NT2/D1 (cell line): Measurements from ENCODE around the gene MRLN.
"Not testable (repeated sequence)": the region's sequence is repeated elsewhere in the genome, so short reads cannot be mapped to it uniquely, and the experiment has no call there.

Experiments used
- DNase-seq: peaks from one replicate; pipeline ENCODE4 v3.0.0-alpha.2; 2011; ENCODE audit warnings: low read depth, low spot score
- H3K27me3 ChIP-seq: 2 replicates; pipeline ENCODE4 v1.6.0; 2011; ENCODE audit warnings: mild to moderate bottlenecking; ENCODE audit not compliant: insufficient read length, insufficient read depth
- H3K36me3 ChIP-seq: 2 replicates; pipeline ENCODE4 v1.6.1; 2011; ENCODE audit warnings: mild to moderate bottlenecking, low read length, mixed read lengths; ENCODE audit not compliant: insufficient read depth, insufficient read length
- H3K4me1 ChIP-seq: 2 replicates; pipeline ENCODE4 v1.5.1; 2011; ENCODE audit not compliant: insufficient read depth, insufficient read length
- H3K4me3 ChIP-seq: 2 replicates; pipeline ENCODE4 v1.5.1; 2011; ENCODE audit warnings: low read depth; ENCODE audit not compliant: insufficient read length
- H3K9ac ChIP-seq: 2 replicates; pipeline ENCODE4 v1.6.0; 2011; ENCODE audit warnings: low read depth; ENCODE audit not compliant: insufficient read length
- H3K9me3 ChIP-seq: 2 replicates; pipeline ENCODE4 v1.5.1; 2011; ENCODE audit warnings: mild to moderate bottlenecking, low read length; ENCODE audit not compliant: insufficient read depth
- SUZ12 ChIP-seq: IDR thresholded peaks from 2 replicates; pipeline ENCODE4 v1.6.1; 2011; ENCODE audit not compliant: insufficient read length, insufficient read depth; ENCODE audit errors: extremely low read depth
- YY1 ChIP-seq: IDR thresholded peaks from 2 replicates; pipeline ENCODE4 v1.6.1; 2011; ENCODE audit not compliant: insufficient read length, insufficient read depth
- ZNF274 ChIP-seq: IDR thresholded peaks from 2 replicates; pipeline ENCODE4 v1.6.1; 2011; ENCODE audit warnings: mild to moderate bottlenecking, low read depth, low read length

The MRLN gene

GRCh38 chr10:59741583-59741982, 11.7 kb downstream of the MRLN start:
- Histone ChIP-seq H3K4me1 (no peaks in the 10 kb centered on the region), H3K4me3 (no peak overlapping the region), H3K9ac (no peak overlapping the region), H3K27me3 (no peaks in the 10 kb centered on the region), H3K9me3 (peaks cover 5% of the 10 kb centered on the region; the same call in 1 of the 2 replicates), H3K36me3 (no peaks in the 10 kb centered on the region)
- no peak for DNase-seq
- no peak for TF ChIP-seq SUZ12
- no peak for TF ChIP-seq YY1
- TF ChIP-seq ZNF274 = no peak

- DNase-seq = no peak
- Histone ChIP-seq H3K4me3 (no peak overlapping the region), H3K36me3 (no peaks in the 10 kb centered on the region), H3K9me3 (peaks cover 5% of the 10 kb centered on the region; the same call in 1 of the 2 replicates), H3K4me1 (no peaks in the 10 kb centered on the region), H3K27me3 (no peaks in the 10 kb centered on the region), H3K9ac (no peak overlapping the region)
- TF ChIP-seq ZNF274 (no peak), SUZ12 (no peak), YY1 (no peak)
Observed at GRCh38 chr10:59741048-59741447, 12.2 kb downstream of the MRLN start.

DNA sequence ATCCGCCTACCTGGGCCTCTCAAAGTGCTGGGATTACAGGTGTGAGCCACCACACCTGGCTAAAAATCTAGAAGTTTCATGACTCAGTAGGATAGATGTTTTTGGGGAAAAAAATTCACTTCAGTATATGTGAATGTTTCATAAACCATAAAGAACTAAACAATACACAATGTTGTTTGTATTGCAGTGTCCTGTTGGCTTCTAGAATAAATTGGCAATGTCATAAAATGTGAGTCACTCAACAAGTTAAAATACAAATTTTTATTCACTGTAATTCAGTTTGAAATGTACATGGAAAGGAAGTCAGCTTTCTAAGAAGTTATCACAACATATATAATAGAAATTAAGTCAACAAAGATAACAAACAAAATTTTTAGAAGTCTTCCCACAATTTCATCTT, 16.5 kb downstream of the MRLN start:
- no peak overlapping the region for H3K4me3 ChIP-seq
- no peak overlapping the region for H3K9ac ChIP-seq
- H3K4me1 ChIP-seq = no peaks in the 10 kb centered on the region
- no peaks in the 10 kb centered on the region for H3K27me3 ChIP-seq
- TF ChIP-seq ZNF274 (no peak), YY1 (no peak), SUZ12 (no peak)
- no peaks in the 10 kb centered on the region for H3K9me3 ChIP-seq
- no peaks in the 10 kb centered on the region for H3K36me3 ChIP-seq
- DNase-seq = no peak

DNA sequence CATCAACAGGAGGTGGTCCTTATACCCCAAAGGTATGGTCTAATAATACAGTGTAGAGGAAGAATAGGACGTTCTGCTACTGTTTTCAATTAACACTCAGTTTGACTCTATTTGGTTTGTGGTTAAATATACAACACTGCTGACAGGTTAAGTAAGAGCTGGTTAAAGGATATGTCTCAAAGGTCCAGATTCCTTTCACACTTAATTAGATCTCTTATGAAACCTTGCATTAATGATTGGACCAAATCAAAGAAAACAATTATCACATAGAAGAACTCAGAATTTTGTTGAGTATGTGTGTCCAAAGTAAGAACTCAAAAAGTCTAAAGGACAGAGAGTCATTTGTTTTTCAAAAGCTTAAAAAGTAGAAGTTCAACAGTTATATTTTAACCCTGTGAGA, 18.0 kb downstream of the MRLN start:
- Histone ChIP-seq H3K4me1 (no peaks in the 10 kb centered on the region), H3K36me3 (no peaks in the 10 kb centered on the region), H3K27me3 (no peaks in the 10 kb centered on the region), H3K9ac (no peak overlapping the region), H3K9me3 (no peaks in the 10 kb centered on the region), H3K4me3 (no peak overlapping the region)
- DNase-seq = no peak
- TF ChIP-seq SUZ12 (no peak), ZNF274 (no peak), YY1 (no peak)

- H3K27me3 ChIP-seq = no peaks in the 10 kb centered on the region
- H3K4me3 ChIP-seq = no peak overlapping the region
- H3K9me3 ChIP-seq = no peaks in the 10 kb centered on the region
- no peak overlapping the region for H3K9ac ChIP-seq
- no peak for DNase-seq
- no peaks in the 10 kb centered on the region for H3K36me3 ChIP-seq
- H3K4me1 ChIP-seq = no peaks in the 10 kb centered on the region
- TF ChIP-seq YY1 (no peak), ZNF274 (no peak), SUZ12 (no peak)
Observed at GRCh38 chr10:59734014-59734462, 19.2 kb downstream of the MRLN start.

DNA sequence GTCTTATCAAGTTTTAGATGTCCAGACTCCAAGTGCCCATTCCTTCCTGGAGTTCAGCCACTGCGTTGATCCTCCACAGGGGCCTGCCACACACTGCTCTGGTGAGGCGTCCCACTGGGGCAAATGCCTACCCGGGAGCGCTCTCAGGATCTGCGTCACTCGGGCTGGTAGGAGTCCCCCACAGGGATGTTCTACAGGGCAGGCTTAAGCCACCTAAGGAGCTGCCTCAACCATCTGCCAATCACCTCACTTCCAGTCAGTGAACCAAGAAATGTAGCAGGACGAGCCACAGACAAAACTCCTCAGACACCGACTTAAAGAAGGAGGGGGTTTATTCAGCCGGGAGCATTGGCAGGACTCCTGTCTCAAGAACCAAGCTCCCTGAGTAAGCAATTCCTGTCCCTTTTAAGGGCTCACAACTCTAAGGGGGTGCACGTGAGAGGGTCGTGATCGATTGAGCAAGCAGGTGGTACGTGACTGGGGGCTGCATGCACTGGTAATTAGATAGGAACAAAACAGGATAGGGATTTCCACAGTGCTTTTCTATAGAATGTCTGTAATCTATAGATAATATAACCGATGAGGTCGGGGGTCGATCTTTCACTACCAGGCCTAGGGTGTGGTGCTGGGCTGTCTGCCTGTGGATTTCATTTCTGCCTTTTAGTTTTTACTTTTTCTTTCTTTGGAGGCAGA, 19.8 kb downstream of the MRLN start:
- DNase-seq, H3K36me3 ChIP-seq, H3K27me3 ChIP-seq, H3K9me3 ChIP-seq, H3K9ac ChIP-seq, H3K4me3 ChIP-seq, H3K4me1 ChIP-seq: not testable (repeated sequence)

DNA sequence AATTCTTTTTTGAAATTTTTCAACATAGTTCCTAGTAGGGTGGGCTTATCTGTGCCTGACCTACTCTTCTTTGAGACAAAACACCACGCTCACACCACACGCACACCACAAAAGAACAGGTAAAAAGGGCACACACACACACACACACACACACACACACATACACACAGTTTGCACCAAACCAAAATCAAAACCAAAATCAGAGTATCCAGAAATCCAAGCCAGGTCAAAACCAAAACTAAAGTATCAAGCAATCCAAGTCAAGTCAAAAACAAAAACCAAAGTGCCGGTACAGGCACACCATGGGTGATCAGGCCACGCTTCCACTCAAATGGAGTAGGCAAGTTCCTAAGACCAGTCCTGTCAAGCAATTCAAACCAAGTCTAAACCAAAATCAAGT, 20.4 kb downstream of the MRLN start:
- not testable (repeated sequence) for H3K4me3 ChIP-seq, H3K27me3 ChIP-seq, H3K4me1 ChIP-seq, H3K36me3 ChIP-seq, H3K9me3 ChIP-seq, DNase-seq, H3K9ac ChIP-seq

DNA sequence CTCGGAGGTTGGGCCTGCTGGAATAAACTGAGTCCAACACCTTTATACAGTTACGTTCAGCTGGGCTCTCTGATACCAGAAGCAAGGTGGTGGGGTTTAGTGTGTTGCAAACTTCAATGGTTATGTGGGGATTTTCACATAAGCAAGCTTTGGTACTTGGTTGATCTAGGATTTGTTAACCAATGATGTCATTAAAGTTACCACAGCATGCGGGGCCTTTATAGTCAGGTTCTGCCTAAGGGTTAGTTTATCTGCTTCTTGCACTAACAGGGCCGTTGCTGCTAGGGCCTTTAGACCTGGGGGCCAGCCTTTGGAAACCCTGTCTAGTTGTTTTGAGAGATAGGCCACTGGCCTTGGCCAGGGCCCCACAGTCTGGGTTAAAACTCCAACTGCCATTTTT, 24.1 kb downstream of the MRLN start:
- H3K4me3 ChIP-seq, H3K27me3 ChIP-seq, H3K4me1 ChIP-seq, H3K9me3 ChIP-seq, H3K9ac ChIP-seq, H3K36me3 ChIP-seq, DNase-seq: not testable (repeated sequence)
